ENCODE measurements around the gene MBLAC1.

GRCh38 chr7:100147278-100147677, 20.5 kb downstream of the MBLAC1 start:
- TF ChIP-seq CTCF (IDR thresholded peaks at IDR 0.05) (no peak), EZH2 (IDR thresholded peaks at IDR 0.05; ENCODE audit: borderline replicate concordance, insufficient read depth, low read depth, low read length, poor library complexity, severe bottlenecking) (no peak)

Data from B cell (primary cell).